Stimulated activated CD8-positive, alpha-beta memory T cell treated with anti-CD3 and anti-CD28 coated beads, Interleukin-4, amount 100 ng/mL, for 1 hour (primary cell): ENCODE measurements around the gene JUP.
"Not testable (repeated sequence)": the region's sequence is repeated elsewhere in the genome, so short reads cannot be mapped to it uniquely, and the experiment has no call there.

Experiments used
- DNase-seq, 2 donors: peaks; one replicate each; pipeline ENCODE4 v3.0.0-alpha.2; 2020; ENCODE audit warnings: low read depth in 2 of 2, low spot score in 1 of 2

JUP gene

GRCh38 chr17:41781404-41782110, 5.0 kb downstream of the JUP start:
- no peak for DNase-seq

GRCh38 chr17:41779954-41780353, 6.6 kb downstream of the JUP start:
- no peak for DNase-seq

- DNase-seq, result no peak
These were observed 8.8 kb downstream of the JUP start for GRCh38 chr17:41777574-41778188.

- DNase-seq, result no peak
These were observed 9.3 kb downstream of the JUP start for GRCh38 chr17:41777157-41777573.

GRCh38 chr17:41776262-41776900, 10.1 kb downstream of the JUP start:
- not testable (repeated sequence) for DNase-seq

- DNase-seq, result no peak
These were observed 10.9 kb downstream of the JUP start for GRCh38 chr17:41775394-41776226.

GRCh38 chr17:41773731-41774193, 12.7 kb downstream of the JUP start:
- no peak for DNase-seq

GRCh38 chr17:41773190-41773588, 13.3 kb downstream of the JUP start:
- no peak for DNase-seq

GRCh38 chr17:41772586-41773189, 13.8 kb downstream of the JUP start:
- DNase-seq, result no peak

GRCh38 chr17:41772218-41772585, 14.3 kb downstream of the JUP start:
- DNase-seq, result no peak

- DNase-seq, result no peak
These were observed 14.9 kb downstream of the JUP start for GRCh38 chr17:41771389-41772206.

- DNase-seq, result no peak
These were observed 16.5 kb downstream of the JUP start for GRCh38 chr17:41769985-41770384.

- no peak for DNase-seq
These were observed 17.1 kb downstream of the JUP start for GRCh38 chr17:41769346-41769862.

- no peak for DNase-seq
These were observed 17.7 kb downstream of the JUP start for GRCh38 chr17:41768682-41769288.

GRCh38 chr17:41767324-41768042, 19.0 kb downstream of the JUP start:
- no peak for DNase-seq

- DNase-seq, result no peak
These were observed 20.4 kb downstream of the JUP start for GRCh38 chr17:41766135-41766534.

GRCh38 chr17:41763327-41763726, 23.2 kb downstream of the JUP start:
- no peak for DNase-seq

- DNase-seq, result no peak
These were observed 23.7 kb downstream of the JUP start for GRCh38 chr17:41762841-41763240.

GRCh38 chr17:41762391-41762790, 24.1 kb downstream of the JUP start:
- DNase-seq, result no peak
